DMS114 treated with DMSO at 0.1 percent for 48 hours (cell line): ENCODE results near the gene DLG1.
"Not testable (repeated sequence)": the region's sequence is repeated elsewhere in the genome, so short reads cannot be mapped to it uniquely, and the experiment has no call there.

Experiments
- DNase-seq: peaks from one replicate; lab custom pipeline; 2025; ENCODE audit not compliant: unreplicated experiment; lab: John Stamatoyannopoulos, UW

DLG1 gene

DNA sequence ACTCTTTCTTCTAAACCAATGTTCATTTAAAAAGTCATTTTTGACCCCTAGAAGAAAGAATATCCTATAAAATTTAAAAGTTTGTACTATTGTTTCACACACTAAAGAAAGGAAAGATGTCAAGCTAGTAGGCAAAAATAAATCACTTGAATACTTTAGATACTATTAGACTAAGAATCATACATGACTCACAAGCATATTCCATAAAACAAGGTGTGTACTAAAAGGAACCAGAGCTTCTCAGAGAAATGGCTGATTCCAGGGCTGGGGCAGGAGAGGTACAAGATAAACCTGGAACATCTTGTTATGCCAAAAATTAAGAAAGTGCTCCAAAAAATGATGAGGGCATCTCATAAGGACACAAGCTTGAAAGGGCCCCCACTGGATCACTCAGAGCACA is 8.7 kb downstream of the DLG1 start:
- no peak for DNase-seq

DNA sequence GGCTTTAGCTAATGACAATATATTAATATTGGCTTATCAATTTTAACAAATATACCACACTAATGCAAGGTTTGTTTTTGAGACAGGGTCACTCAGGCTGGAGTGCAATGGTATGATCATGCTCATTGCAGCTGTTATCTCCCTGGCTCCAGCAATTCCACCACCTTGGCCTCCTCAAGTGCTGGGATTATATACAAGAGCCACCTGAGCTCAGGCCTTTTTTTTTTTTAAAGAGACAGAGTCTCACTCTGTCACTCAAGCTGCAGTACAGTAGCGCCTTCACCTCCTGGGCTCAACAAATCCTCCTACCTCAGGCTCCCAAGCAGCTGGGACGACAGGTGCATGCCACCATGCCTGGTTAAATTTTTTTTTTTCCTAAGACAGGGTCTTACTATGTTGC is 11.7 kb downstream of the DLG1 start:
- no peak for DNase-seq

GRCh38 chr3:197285557-197285956 is 12.9 kb downstream of the DLG1 start:
- DNase-seq = no peak

DNA sequence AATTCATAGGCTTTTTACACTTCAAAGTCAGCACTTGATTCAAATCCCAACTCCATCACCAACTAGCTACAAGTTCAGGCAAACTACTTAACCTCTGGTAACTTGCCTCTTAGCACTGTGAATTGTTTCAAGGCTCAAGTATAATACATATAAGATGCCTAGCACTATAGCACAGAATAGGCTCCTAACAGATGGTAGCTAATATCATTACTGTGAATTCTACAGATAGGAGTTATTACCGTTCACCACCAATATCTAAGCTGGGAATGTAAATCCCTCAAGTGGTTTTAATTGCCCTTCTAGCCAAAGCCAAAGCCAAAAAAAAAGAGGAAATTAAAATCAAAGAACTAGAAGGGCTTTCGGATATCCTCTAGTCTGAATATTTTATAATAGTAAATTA is 15.4 kb downstream of the DLG1 start:
- DNase-seq = no peak

DNA sequence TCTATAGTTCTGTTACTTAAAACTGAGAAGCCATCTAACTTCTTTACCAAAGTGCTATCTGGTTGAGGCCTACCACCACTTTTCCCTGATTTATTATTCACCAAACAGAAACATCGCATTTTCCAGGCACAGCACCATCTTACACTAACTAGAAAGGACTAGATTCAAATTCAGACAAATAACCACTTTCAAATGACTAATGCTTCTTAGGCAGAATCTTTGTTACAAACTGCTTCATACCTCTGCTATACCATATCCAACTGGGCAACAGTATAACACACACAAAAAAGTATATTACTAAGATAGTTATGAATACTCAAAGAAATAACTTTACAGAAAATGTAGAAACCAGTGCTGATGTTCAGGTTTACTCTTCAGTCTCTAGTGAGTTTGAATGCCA is 16.6 kb downstream of the DLG1 start:
- no peak for DNase-seq

DNA sequence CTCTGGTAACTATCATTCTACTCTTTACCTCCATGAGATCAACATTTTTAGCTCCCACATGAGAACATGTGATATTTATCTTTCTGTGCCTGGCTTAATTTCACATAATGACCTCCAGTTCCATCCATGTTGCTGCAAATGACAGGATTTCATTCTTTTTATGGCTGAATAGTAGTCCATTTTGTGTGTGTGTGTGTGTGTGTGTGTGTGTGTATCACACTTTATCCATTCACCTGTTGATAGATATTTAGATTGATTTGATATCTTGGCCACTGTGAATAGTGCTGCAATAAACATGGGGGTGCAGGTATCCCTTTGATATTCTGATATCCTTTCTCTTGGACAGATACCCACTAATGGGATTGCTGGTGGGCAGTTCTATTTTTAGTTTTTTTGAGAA is 18.3 kb downstream of the DLG1 start:
- DNase-seq = no peak

- DNase-seq = no peak
Observed at GRCh38 chr3:197278933-197279332, 19.5 kb downstream of the DLG1 start.

- DNase-seq = not testable (repeated sequence)
Observed at GRCh38 chr3:197276808-197277207, 21.6 kb downstream of the DLG1 start.

GRCh38 chr3:197270558-197271317 is 27.7 kb downstream of the DLG1 start:
- no peak for DNase-seq

DNA sequence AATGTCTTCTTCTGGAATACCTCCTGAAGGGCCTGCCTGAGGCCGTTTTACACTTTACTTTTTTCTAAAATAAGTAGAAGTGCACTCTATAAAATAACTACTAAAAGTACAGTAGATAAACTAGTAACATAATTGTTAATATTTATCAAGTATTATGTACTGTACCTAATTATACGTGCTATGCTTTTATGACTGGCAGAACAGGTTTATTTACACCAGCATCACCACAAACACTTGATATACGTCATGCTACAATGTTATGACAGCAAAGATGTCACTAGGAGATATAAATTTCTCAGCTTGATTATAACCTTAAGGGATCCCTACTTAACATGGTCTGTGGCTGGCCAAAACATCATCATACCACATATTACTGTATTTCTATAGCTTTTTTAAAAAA is 29.4 kb downstream of the DLG1 start:
- no peak for DNase-seq

DNA sequence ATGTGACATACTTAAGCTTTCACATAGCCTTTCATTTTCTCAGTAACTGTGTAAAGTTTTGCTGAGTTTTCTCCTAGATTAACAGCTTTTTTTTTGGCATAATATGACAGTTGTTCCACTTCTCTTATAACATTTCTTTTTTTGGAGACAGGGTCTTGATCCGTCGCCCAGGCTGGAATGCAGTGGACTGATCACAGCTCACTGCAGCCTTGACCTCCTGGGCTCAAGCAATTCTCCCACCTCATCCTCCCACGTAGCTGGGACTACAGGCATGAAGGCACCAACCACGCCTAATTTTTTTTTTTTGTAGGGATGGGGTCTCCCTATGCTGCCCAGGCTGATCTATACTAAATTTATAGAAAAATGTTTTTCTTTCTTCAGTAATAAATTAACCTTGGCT is 30.1 kb downstream of the DLG1 start:
- no peak for DNase-seq

DNA sequence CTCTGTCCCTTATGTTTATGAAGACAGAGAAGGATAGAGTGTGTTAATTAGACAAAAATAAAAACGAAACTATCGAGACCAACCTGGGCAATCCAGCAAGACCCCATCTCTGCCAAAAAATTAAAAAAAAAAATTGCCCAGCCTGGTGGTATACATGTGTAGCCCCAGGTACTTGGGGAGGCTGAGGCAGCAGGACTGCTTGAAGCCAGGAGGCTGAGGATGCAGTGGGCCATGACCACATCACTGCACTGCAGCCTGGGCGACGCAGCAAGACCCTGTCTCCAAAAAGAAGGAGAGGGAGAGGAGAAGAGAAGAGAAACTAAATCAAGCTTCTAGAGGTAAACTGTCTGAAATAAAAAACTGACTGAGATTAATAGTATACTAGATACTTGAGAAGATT is 32.1 kb downstream of the DLG1 start:
- no peak for DNase-seq

DNA sequence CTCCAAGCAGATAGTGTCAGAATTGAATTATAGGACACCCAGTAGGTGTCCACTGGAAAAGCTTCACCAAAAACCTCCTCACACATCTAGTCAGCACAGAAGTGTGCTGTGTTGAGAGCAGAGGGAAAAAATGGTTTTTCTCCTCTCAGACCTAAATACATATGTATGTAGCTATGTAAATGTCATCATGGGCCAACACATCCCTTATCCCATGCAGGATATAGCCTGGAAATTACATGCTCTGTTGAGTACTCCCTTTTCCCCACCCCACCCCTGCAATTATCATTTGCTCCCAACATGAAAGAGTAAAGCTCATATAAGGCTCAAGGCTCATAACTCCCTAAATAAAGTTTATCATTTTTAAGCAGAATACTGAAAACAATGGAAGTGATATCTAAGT is 35.7 kb downstream of the DLG1 start:
- DNase-seq = no peak

DNA sequence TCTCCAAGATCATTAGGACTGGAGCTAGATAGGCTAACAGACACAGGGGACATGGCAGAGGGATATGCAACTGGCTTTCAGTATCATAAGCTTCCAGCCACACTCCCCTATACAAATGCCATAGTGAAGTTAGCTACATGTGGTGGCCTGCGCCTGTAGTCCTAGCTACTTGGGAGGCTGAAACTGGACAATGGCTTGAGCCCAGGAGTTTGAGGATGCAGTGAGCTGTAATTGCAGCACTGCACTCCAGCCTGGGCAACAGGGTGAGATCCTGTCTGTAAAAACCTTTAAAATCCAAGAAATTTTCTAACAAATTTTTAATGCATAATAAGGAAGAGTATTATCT is 37.3 kb downstream of the DLG1 start:
- DNase-seq = no peak

DNA sequence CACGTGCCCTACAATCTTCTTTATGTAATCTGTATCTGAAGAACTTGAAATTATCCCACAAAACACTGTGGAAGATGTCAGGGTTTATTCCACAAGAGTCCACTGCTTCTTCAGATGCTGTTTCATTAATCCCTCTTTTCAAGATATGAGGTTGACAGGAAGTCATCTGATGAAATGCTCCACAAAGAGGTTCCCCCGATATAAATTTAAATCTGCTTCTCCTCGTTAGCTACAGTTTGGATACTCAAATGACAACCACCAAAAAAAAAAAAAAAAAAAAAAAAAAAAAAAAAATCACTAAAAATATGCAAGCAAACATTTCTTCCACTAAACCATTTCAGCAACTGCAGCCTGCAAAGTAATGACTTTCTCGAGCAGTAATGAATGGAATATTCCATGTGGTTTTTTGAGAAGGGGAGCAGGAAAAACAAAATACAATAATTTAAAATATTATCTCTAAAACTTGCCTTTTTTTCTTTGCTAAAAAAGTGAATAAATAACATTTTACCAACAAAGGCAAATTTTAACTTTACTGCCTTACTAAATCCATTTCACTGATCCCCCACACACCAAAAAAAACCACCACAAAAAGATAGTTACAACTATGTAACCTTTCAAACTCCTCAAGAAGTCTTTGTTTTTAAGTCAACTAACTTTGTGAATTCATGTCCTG is 37.8 kb downstream of the DLG1 start:
- no peak for DNase-seq

DNA sequence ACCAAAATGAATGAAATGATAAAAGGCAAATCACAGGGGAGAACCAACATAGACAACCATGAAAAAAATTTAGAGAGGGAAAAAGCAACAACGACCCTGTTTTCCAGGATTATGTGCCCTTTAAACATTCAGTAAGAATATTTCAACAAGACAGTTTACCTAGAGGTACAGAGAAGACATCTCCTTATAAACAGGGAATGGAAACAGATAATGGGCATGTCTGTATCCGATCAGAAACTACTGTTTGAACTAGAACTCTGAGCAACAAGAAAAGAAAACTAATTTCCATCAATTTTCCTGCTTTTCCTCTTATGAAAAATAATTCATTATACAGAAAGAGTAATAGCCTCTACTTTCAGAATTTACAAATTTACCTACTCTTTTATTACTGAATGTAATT is 39.3 kb downstream of the DLG1 start:
- no peak for DNase-seq

- no peak for DNase-seq
Observed at GRCh38 chr3:197258168-197258755, 40.1 kb downstream of the DLG1 start.

- no peak for DNase-seq
Observed at GRCh38 chr3:197257711-197258110, 40.7 kb downstream of the DLG1 start.

GRCh38 chr3:197256836-197257444 is 41.5 kb downstream of the DLG1 start:
- peak; percentile 28 for DNase-seq

DNA sequence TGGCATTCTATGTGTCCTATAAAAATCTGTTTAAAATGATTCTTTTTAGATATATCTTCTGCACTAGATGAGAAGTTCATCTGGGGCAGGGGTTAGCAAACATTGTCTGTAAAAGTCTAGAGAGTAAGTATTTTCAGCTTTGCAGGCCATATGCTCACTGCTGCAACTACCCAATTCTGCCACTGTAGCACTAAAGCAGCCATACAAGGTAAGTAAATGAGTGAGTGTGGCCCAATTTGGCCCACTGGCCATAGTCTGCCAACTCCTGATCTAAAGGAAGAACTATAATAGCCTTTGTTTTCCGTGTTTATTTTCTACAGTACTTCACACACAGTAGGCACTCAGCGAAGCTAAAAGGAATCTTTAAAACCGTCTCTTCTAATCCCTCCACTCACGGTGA is 42.3 kb downstream of the DLG1 start:
- DNase-seq = no peak

- no peak for DNase-seq
Observed at GRCh38 chr3:197253238-197253947, 45.0 kb downstream of the DLG1 start.

DNA sequence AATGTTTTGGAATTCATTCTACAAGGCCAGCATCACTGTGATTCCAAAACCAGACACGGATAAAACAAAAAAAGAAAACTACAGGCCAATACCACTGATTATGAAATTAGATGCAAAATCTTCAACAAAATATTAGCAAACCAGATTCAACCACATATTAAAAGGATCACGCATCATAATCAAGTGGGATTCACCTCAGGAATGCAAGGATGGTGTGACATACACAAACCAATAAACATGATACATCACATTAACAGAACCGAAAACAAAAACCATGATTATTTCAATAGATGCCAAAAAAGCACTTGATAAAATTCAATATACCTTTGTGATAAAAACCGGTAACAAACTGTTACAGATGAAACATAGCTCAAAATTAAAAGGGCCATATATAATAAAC is 48.9 kb downstream of the DLG1 start:
- DNase-seq = no peak
